Measurements from ENCODE around the gene OGFR.

GRCh38 chr20:62824476-62825332 lies 20.1 kb downstream of the OGFR start:
- TF ChIP-seq, protein P1, sequence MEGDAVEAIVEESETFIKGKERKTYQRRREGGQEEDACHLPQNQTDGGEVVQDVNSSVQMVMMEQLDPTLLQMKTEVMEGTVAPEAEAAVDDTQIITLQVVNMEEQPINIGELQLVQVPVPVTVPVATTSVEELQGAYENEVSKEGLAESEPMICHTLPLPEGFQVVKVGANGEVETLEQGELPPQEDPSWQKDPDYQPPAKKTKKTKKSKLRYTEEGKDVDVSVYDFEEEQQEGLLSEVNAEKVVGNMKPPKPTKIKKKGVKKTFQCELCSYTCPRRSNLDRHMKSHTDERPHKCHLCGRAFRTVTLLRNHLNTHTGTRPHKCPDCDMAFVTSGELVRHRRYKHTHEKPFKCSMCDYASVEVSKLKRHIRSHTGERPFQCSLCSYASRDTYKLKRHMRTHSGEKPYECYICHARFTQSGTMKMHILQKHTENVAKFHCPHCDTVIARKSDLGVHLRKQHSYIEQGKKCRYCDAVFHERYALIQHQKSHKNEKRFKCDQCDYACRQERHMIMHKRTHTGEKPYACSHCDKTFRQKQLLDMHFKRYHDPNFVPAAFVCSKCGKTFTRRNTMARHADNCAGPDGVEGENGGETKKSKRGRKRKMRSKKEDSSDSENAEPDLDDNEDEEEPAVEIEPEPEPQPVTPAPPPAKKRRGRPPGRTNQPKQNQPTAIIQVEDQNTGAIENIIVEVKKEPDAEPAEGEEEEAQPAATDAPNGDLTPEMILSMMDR (IDR thresholded peaks at IDR 0.05), result no peak
- TF ChIP-seq POLR2A (IDR thresholded peaks at IDR 0.05), result no peak

Data from adrenal gland (tissue), 5 donors.